Kidney epithelial cell (primary cell): ENCODE data around the gene GATA3. TPM values are rescaled to one million over a fixed set of nuclear protein-coding genes. Genes with fewer than 3 reads are reported as not detected.
"Not testable (repeated sequence)": the region's sequence is repeated elsewhere in the genome, so short reads cannot be mapped to it uniquely, and the experiment has no call there.

Experiments used
- DNase-seq: peaks from one replicate; pipeline ENCODE4 v3.0.0-alpha.2; 2010; ENCODE audit warnings: low read depth
- H3K27me3 ChIP-seq: 2 replicates; pipeline ENCODE4 v1.6.0; 2011; ENCODE audit warnings: low read length; ENCODE audit not compliant: control insufficient read depth, insufficient read depth
- H3K36me3 ChIP-seq: 2 replicates; pipeline ENCODE4 v1.5.1; 2011; ENCODE audit warnings: low read length; ENCODE audit not compliant: control insufficient read depth, insufficient read depth
- H3K4me3 ChIP-seq: 2 replicates; pipeline ENCODE4 v1.5.1; 2011; ENCODE audit warnings: low read depth, mild to moderate bottlenecking, control low read depth, low read length
- CTCF ChIP-seq: IDR thresholded peaks from 2 replicates; pipeline ENCODE4 v1.5.1; 2011; ENCODE audit warnings: mild to moderate bottlenecking, moderate library complexity, low read length, control low read depth, inconsistent platforms; ENCODE audit not compliant: insufficient read depth, poor library complexity, severe bottlenecking
- total RNA-seq: library from RNA; depleted of rRNA; stranded (reverse); fragments of >200 nt; gene quantifications from 2 replicates; pipeline ENCODE4 v1.2.3, GENCODE V29; 2015

GATA3 gene
- total RNA-seq, 1 donor from 2014 or later = 10.9 TPM

DNA sequence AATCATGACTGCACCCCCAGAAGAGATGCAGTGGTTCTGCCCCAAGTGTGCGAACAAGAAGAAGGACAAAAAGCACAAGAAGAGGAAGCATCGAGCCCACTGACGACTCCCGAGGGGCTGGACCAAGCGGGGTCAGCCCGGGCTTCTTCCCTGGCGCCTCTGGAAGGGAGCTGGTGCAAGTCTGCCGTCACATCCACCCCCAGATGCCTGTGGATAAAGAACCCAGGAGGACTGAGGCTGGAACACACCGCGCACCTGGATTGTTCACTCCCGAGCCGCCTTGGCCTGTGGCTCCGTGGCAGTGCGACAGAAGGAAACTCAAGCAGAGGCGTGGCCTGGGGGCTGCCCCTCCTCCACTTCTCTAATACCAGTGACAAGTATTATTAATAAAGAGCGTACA, 39.8 kb upstream of the GATA3 start:
- no peak for TF ChIP-seq CTCF
- Histone ChIP-seq H3K27me3 (no peaks in the 10 kb centered on the region), H3K36me3 (no peaks in the 10 kb centered on the region), H3K4me3 (no peak overlapping the region)
- no peak for DNase-seq

GRCh38 chr10:8017277-8017676, 37.2 kb upstream of the GATA3 start:
- no peak for TF ChIP-seq CTCF
- Histone ChIP-seq H3K27me3 (no peaks in the 10 kb centered on the region), H3K4me3 (no peak overlapping the region), H3K36me3 (no peaks in the 10 kb centered on the region)
- DNase-seq = no peak

- no peak for TF ChIP-seq CTCF
- Histone ChIP-seq H3K4me3 (no peak overlapping the region), H3K36me3 (no peaks in the 10 kb centered on the region), H3K27me3 (peaks cover 9% of the 10 kb centered on the region)
- DNase-seq = no peak
These were observed 31.2 kb upstream of the GATA3 start for GRCh38 chr10:8023321-8023720.

DNA sequence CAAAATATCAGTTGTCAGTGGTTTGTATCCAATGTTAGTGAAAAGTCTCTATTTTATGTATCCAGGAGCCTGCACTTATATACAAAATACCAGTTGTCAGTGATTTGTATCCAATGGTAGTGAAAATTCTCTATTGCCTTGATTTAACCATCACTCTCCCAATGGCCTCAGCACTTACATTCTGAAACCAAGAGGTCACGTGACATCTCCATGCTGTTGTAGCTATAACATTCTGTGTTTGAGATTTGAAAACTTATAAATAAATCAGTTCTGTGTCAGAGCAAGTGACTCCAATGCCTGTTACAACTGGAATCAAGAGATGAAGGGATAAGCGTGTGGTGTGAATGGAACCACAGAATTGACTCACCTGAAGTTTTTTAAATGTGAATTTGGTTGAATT, 30.6 kb upstream of the GATA3 start:
- Histone ChIP-seq H3K36me3 (no peaks in the 10 kb centered on the region), H3K27me3 (peaks cover 9% of the 10 kb centered on the region), H3K4me3 (no peak overlapping the region)
- no peak for DNase-seq
- TF ChIP-seq CTCF = no peak

DNA sequence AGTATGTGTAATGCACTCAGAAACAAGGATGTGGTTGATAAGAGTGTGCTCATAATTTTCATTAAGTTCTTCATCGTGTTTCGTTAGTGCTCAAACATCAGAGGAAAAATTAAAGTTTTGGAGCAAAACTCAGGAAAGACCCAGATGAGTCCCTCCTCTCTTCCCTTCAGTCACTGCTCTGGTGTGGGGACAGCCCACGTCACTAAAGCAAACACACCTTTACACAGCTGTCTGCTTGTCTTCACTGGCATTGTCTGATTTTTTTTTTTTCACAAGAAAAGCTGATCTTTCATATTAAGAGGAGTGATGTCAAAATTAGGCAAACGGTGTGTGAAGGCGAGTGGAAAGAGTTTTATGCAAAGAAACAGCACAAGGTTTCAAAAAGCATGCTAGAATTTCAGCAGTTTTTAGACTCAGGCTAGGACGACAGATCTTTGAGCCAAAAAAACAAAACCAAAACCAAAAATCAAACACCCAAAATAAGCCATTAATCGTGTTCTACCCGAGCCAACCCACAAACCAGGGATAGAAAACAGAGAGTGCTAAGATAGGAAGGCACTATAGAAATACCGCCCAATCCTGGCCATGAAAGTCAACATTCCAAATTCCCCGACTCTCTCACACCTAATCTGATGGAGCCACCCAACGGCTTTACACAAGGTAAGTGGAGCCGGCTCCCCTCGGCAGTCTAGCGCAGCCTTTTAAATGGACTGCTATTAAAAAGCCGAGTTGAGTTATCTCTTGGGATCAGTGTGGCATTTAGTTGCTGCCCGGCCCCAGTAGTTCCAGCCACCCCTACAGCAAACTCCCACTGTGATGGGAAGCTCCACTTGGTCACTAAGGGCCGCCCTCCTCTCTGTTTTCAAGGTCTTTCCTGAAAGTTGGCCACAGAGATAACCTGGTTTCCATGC, 27.9 kb upstream of the GATA3 start:
- Histone ChIP-seq H3K27me3 (peaks cover 15% of the 10 kb centered on the region), H3K36me3 (no peaks in the 10 kb centered on the region), H3K4me3 (no peak overlapping the region)
- no peak for TF ChIP-seq CTCF
- DNase-seq = no peak

GRCh38 chr10:8031211-8031610, 23.3 kb upstream of the GATA3 start:
- DNase-seq, H3K36me3 ChIP-seq, H3K4me3 ChIP-seq: not testable (repeated sequence)
- peaks cover 43% of the 10 kb centered on the region for H3K27me3 ChIP-seq
